BJ (cell line): Measurements from ENCODE around the gene DRICH1. TPM values are rescaled to one million over a fixed set of nuclear protein-coding genes. Genes with fewer than 3 reads are reported as not detected.

Experiments
- CTCF ChIA-PET: fragments of 350-600 bp; formaldehyde crosslinking; extraction: SDS; loops from one replicate; lab custom pipeline; 2021; ENCODE audit warnings: antibody characterized with exemption, inconsistent platforms; lab: Yijun Ruan, JAX
- POLR2A ChIA-PET: fragments of 300-600 bp; sonication (Branson Sonifier 250); formaldehyde crosslinking; extraction: SDS; loops from one replicate; lab custom pipeline; 2021; ENCODE audit warnings: antibody characterized with exemption; lab: Charles Lee
- DNase-seq: peaks from one replicate; pipeline ENCODE4 v3.0.0-alpha.2; 2011; ENCODE audit warnings: low read depth
- H3K27me3 ChIP-seq: 2 replicates; pipeline ENCODE4 v1.6.0; 2011; ENCODE audit warnings: low read length; ENCODE audit not compliant: control insufficient read depth, insufficient read depth
- H3K36me3 ChIP-seq: 2 replicates; pipeline ENCODE4 v1.5.1; 2011; ENCODE audit warnings: low read length; ENCODE audit not compliant: control insufficient read depth, insufficient read depth
- H3K4me3 ChIP-seq: 2 replicates; pipeline ENCODE4 v1.5.1; 2011; ENCODE audit warnings: low read depth, mild to moderate bottlenecking, control low read depth, low read length
- CTCF ChIP-seq: IDR thresholded peaks from 2 replicates; pipeline ENCODE4 v1.5.1; 2011; ENCODE audit warnings: low read depth, mild to moderate bottlenecking, control low read depth, inconsistent platforms, low read length, moderate library complexity; ENCODE audit not compliant: insufficient read depth
- polyA plus RNA-seq: library from polyadenylated mRNA; depleted of rRNA; stranded (reverse); fragments of >200 nt; gene quantifications from 2 replicates; pipeline ENCODE4 v1.2.3, GENCODE V29; 2011

DRICH1 gene
- polyA plus RNA-seq, 1 experiment: not detected

GRCh38 chr22:23591846-23592245, 40.3 kb downstream of the DRICH1 start:
- POLR2A ChIA-PET: no interaction called here
- peaks cover 1% of the 10 kb centered on the region; the same call in 1 of the 2 replicates for H3K27me3 ChIP-seq
- no peak overlapping the region for H3K4me3 ChIP-seq
- TF ChIP-seq CTCF: no peak
- H3K36me3 ChIP-seq: no peaks in the 10 kb centered on the region
- CTCF ChIA-PET: interaction anchor here (0.7 to 2.5 kb wide), 20 partner anchors 8 to 303 kb away, joined by 3 to 21 read pairs (median 4); partner anchors contain the start of genes IGLL1 and MIF
- no peak for DNase-seq

- Histone ChIP-seq H3K4me3 (no peak overlapping the region), H3K27me3 (peaks cover 2% of the 10 kb centered on the region; the same call in 1 of the 2 replicates), H3K36me3 (no peaks in the 10 kb centered on the region)
- TF ChIP-seq CTCF: peak; percentile 95
- CTCF ChIA-PET: interaction anchor here (0.7 to 2.5 kb wide), 21 partner anchors 8 to 303 kb away, joined by 3 to 21 read pairs (median 4); partner anchors contain the start of genes IGLL1 and MIF
- DNase-seq: no peak
- POLR2A ChIA-PET: no interaction called here
These were observed 40.8 kb downstream of the DRICH1 start for GRCh38 chr22:23591201-23591791.

GRCh38 chr22:23583836-23584235, 48.3 kb downstream of the DRICH1 start:
- H3K4me3 ChIP-seq: no peak overlapping the region
- DNase-seq: no peak
- POLR2A ChIA-PET: no interaction called here
- H3K27me3 ChIP-seq: peaks cover 2% of the 10 kb centered on the region; the same call in 1 of the 2 replicates
- no peaks in the 10 kb centered on the region for H3K36me3 ChIP-seq
- TF ChIP-seq CTCF: no peak
- CTCF ChIA-PET: interaction anchor here (1.7 kb wide), 1 partner anchor 8 kb away, joined by 6 read pairs; no protein-coding TSS in a partner anchor

- ChIA-PET POLR2A (no interaction called here), CTCF (interaction anchor here (1.1 to 1.7 kb wide), 2 partner anchors 9 to 17 kb away, joined by 4 to 6 read pairs; no protein-coding TSS in a partner anchor)
- DNase-seq: no peak
- Histone ChIP-seq H3K4me3 (no peak overlapping the region), H3K36me3 (no peaks in the 10 kb centered on the region), H3K27me3 (peaks cover 2% of the 10 kb centered on the region; the same call in 1 of the 2 replicates)
- no peak for TF ChIP-seq CTCF
These were observed 49.0 kb downstream of the DRICH1 start for GRCh38 chr22:23583153-23583552.

GRCh38 chr22:23581260-23581650, 50.9 kb downstream of the DRICH1 start:
- Histone ChIP-seq H3K36me3 (no peaks in the 10 kb centered on the region), H3K27me3 (no peaks in the 10 kb centered on the region), H3K4me3 (no peak overlapping the region)
- no peak for TF ChIP-seq CTCF
- DNase-seq: no peak
- CTCF ChIA-PET: interaction anchor here (4.5 kb wide), 1 partner anchor 10 kb away, joined by 21 read pairs; no protein-coding TSS in a partner anchor
- POLR2A ChIA-PET: no interaction called here
